Heart right ventricle (tissue), 16 donors: ENCODE measurements around the gene BHMT2. TPM values are rescaled to one million over a fixed set of nuclear protein-coding genes. Genes with fewer than 3 reads are reported as not detected.

Experiments used
- ATAC-seq, 8 donors: fragments of 200-7000 bp; cut with Tn5 transposase; one replicate each; pipeline ENCODE4 v1.9.1; 2020; ENCODE audit warnings: mild to moderate bottlenecking in 8 of 8, moderate library complexity in 8 of 8, moderate number of reproducible peaks in 1 of 8
- DNase-seq, 2 donors: peaks; one replicate each; pipeline ENCODE4 v3.0.0-alpha.2; 2020
- H3K27ac ChIP-seq, 10 donors: fragments of 200-600 bp; sonication (generic) in 2 of 10; one replicate each; pipeline versions ENCODE4 v1.5.0 to v1.8.0; 2020 to 2022; ENCODE audit warnings: mild to moderate bottlenecking in 3 of 10
- H3K27me3 ChIP-seq, 7 donors: fragments of 200-600 bp; one replicate each; pipeline ENCODE4 v1.8.0; 2021 to 2022; ENCODE audit warnings: mild to moderate bottlenecking in 2 of 7
- H3K36me3 ChIP-seq, 9 donors: fragments of 200-600 bp; sonication (generic) in 1 of 9; one replicate each; pipeline versions ENCODE4 v1.5.0 to v1.8.0; 2020 to 2022; ENCODE audit warnings: mild to moderate bottlenecking in 2 of 9
- H3K4me1 ChIP-seq, 9 donors: fragments of 200-600 bp; sonication (generic) in 1 of 9; one replicate each; pipeline versions ENCODE4 v1.5.0 to v1.8.0; 2020 to 2022; ENCODE audit warnings: mild to moderate bottlenecking in 4 of 9
- H3K4me3 ChIP-seq, 10 donors: fragments of 200-600 bp; sonication (generic) in 2 of 10; one replicate each; pipeline versions ENCODE4 v1.5.0 to v1.8.0; 2020 to 2022; ENCODE audit warnings: mild to moderate bottlenecking in 7 of 10, moderate library complexity in 2 of 10
- H3K9me3 ChIP-seq, 11 donors: fragments of 200-600 bp in 10 of 11; sonication (generic) in 2 of 11; one replicate each; pipeline versions ENCODE4 v1.5.0 to v1.8.0; 2013 to 2022; ENCODE audit warnings: mild to moderate bottlenecking in 2 of 11, control low read depth in 1 of 11, moderate library complexity in 1 of 11
- CTCF ChIP-seq, 9 donors: fragments of 200-600 bp; sonication (generic) in 2 of 9; IDR thresholded peaks; one replicate each; pipeline versions ENCODE4 v1.5.0 to v1.8.0; 2021 to 2022; ENCODE audit warnings: antibody characterized with exemption in 9 of 9, mild to moderate bottlenecking in 5 of 9, moderate library complexity in 1 of 9
- WGBS, 2 donors: extraction: QIAGEN DNeasy Blood & Tissue Kit; methylation state at CpG; one replicate each; pipeline ENCODE4 v1.1.7; 2013; ENCODE audit warnings: inconsistent platforms in 1 of 2; 5-methylcytosine and 5-hydroxymethylcytosine counted together
- intact Hi-C, 10 donors: fragments of 100-400 bp; cut with DNase I; formaldehyde crosslinking; loops; one replicate each; pipeline versions ENCODE4 v1.11.1 to v1.14.2; 2022
- polyA plus RNA-seq, 2 donors: library from polyadenylated mRNA; stranded (reverse); fragments of 200-250 nt; gene quantifications; one replicate each; pipeline ENCODE4 v1.2.3, GENCODE V29; 2013
- total RNA-seq, 10 donors: library from RNA; stranded (reverse); fragmentation: NEBNext Ultra II Directional in 3 of 10; extraction: Animal tissue kit (Norgen Biotek cat#: 25700) in 3 of 10; gene quantifications; one replicate each; pipeline versions ENCODE4 v1.2.1 to v1.2.4, GENCODE V29; 2021 to 2023
- donor health status: Arrhythmogenic right ventricular cardiomyopathy.
- donor health status: ischemic (EF 13 %, LVEDD 7.1; RV severe dilation, severe dysfunction).
- donor health status: healthy with polysubstance abuse.
- donor health status: DM: no; HTN: yes; CAD: no.
- donor health status: DM: no; HTN: no; CAD: no.
- donor health status: ischemic (EF 25% LVEDD 6.9; RV normal size, moderate dysfunction).
- donor health status: ischemic (EF 25% LVEDD 5.7; RV mildly dilated, moderate dysfunction).
- donor health status: healthy.
- donor health status: DM: yes; HTN: yes; CAD: no.
- donor health status: Ischemic cardiomyopathy.
- donor health status: ischemic (EF 35%, LVEDD 5.7; RV mildly dilated, moderate dysfunction).
- donor health status: nonischemic (EF 11% LVEDD 7.7; RV severe dilation, severe dysfunction).
- donor health status: DM: yes; HTN: yes; CAD: no.
- donor health status: PGD.
- donor health status: ischemic (EF 29% LVEDD 5.4; RV normal size, mild dysfunction).
- donor health status: nonischemic (EF 23%, LVEDD 6.1; RV moderate dilation, normal function).

The BHMT2 gene
- total and polyA plus RNA-seq, 12 donors = 1.2 to 19.6 (median 7.4) TPM

- intact Hi-C loops = no loop called here
Observed at GRCh38 chr5:79048437-79048836, 21.1 kb upstream of the BHMT2 start.

GRCh38 chr5:79050498-79050897 is 19.1 kb upstream of the BHMT2 start:
- 74 to 81% methylated on average over 3 of the region's 3 CpGs for WGBS, 2 donors
- no peak overlapping the region for H3K4me3 ChIP-seq
- no peak for TF ChIP-seq CTCF (IDR thresholded peaks at IDR 0.05)
- peak in 1 of 8 donors; percentile 29 for ATAC-seq
- no peaks in the 10 kb centered on the region for H3K4me1 ChIP-seq
- H3K27me3 ChIP-seq = no peaks in the 10 kb centered on the region
- H3K9me3 ChIP-seq = peaks cover 0 to 20% (median 7%) of the 10 kb centered on the region in 11 donors
- no peak for DNase-seq
- no peak overlapping the region for H3K27ac ChIP-seq
- intact Hi-C loops = no loop called here
- H3K36me3 ChIP-seq = no peaks in the 10 kb centered on the region

More at GRCh38 chr5:79048437-79048836, 21.1 kb upstream of the BHMT2 start:
- H3K36me3 ChIP-seq = no peaks in the 10 kb centered on the region
- ATAC-seq (no peak), DNase-seq (no peak)
- peaks cover 0 to 20% (median 7%) of the 10 kb centered on the region in 11 donors for H3K9me3 ChIP-seq
- H3K4me3 ChIP-seq = no peak overlapping the region
- no peak overlapping the region for H3K27ac ChIP-seq
- no peak for TF ChIP-seq CTCF (IDR thresholded peaks at IDR 0.05)
- no peaks in the 10 kb centered on the region for H3K27me3 ChIP-seq
- H3K4me1 ChIP-seq = no peaks in the 10 kb centered on the region

- Histone ChIP-seq H3K27ac (no peak overlapping the region), H3K9me3 (peaks cover 0 to 20% (median 7%) of the 10 kb centered on the region in 11 donors), H3K4me3 (no peak overlapping the region), H3K4me1 (no peaks in the 10 kb centered on the region), H3K36me3 (no peaks in the 10 kb centered on the region), H3K27me3 (no peaks in the 10 kb centered on the region)
- no peak for DNase-seq
- intact Hi-C loops = no loop called here
- WGBS, 2 donors = 92 to 93% methylated on average over 4 of the region's 4 CpGs
- no peak for ATAC-seq
- TF ChIP-seq CTCF (IDR thresholded peaks at IDR 0.05) = no peak
Observed at GRCh38 chr5:79053321-79053720, 16.2 kb upstream of the BHMT2 start.

GRCh38 chr5:79055017-79055416 is 14.6 kb upstream of the BHMT2 start:
- TF ChIP-seq CTCF (IDR thresholded peaks at IDR 0.05) = no peak
- Histone ChIP-seq H3K4me1 (no peaks in the 10 kb centered on the region), H3K27me3 (no peaks in the 10 kb centered on the region), H3K36me3 (no peaks in the 10 kb centered on the region), H3K4me3 (no peak overlapping the region), H3K9me3 (peaks cover 0 to 20% (median 7%) of the 10 kb centered on the region in 11 donors), H3K27ac (no peak overlapping the region)
- no peak for DNase-seq
- intact Hi-C loops = no loop called here
- WGBS, 2 donors = 55 to 63% methylated on average over 1 of the region's 1 CpG
- no peak for ATAC-seq
